GM12872 (cell line): ENCODE results near the gene GATAD2A.

Experiments used
- CTCF ChIP-seq: IDR thresholded peaks from 3 replicates; pipeline ENCODE4 v1.5.1; 2011; ENCODE audit warnings: low read depth, mild to moderate bottlenecking, low read length, moderate library complexity; ENCODE audit not compliant: insufficient read depth

GATAD2A gene

GRCh38 chr19:19410553-19411550, 5.4 kb downstream of the GATAD2A start:
- peak; percentile 43; the same call in 2 of the 3 replicates for TF ChIP-seq CTCF

GRCh38 chr19:19416280-19416679, 10.8 kb downstream of the GATAD2A start:
- no peak for TF ChIP-seq CTCF

DNA sequence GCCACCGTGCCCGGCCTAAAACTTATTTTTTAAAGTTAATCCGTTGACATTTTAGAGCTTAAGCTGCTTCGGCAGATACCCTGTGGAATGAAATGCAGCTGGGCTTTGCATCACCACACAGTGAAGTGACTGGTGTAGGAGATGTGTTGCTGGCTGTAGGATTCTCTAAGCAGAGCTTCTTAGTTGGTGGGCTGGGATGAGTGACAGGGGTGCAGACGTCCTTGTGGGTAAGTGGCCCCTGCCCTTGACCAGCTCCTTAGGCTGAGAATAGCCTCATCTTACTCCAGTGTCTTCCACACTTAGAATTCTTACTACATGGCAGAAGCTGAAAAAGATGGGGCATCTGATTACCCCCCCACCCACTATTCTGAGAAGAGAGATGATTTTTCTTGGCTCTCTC, 11.6 kb downstream of the GATAD2A start:
- no peak for TF ChIP-seq CTCF

DNA sequence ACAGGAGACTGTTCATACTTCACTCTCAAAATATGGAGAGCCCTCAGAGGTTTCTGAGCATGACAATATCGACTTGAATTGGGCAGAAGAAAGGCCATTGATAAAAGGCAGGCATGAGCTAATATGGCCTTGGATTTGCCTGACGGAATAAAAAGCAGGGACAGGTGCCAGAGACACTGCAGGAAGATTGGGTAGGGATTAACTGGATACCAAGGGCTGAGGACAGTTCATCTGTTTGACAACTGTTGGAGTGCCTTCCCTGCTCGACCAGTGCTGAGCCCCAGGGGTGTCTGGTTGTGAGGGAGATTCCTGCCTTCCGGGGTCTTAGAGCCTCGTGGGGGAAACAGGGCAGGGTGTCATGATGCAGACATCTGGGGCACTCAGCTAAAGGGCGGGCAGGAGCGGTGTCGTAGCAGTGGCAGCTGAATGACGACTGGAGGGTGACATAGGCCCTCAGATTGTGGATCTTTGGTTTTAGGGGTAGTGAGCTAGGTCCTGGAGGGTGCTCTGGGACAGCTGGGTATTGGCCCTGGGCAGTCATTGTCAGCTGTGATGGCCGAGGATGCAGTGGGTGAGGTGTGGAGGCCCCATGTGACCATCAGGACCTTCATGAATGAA, 12.3 kb downstream of the GATAD2A start:
- TF ChIP-seq CTCF: no peak

DNA sequence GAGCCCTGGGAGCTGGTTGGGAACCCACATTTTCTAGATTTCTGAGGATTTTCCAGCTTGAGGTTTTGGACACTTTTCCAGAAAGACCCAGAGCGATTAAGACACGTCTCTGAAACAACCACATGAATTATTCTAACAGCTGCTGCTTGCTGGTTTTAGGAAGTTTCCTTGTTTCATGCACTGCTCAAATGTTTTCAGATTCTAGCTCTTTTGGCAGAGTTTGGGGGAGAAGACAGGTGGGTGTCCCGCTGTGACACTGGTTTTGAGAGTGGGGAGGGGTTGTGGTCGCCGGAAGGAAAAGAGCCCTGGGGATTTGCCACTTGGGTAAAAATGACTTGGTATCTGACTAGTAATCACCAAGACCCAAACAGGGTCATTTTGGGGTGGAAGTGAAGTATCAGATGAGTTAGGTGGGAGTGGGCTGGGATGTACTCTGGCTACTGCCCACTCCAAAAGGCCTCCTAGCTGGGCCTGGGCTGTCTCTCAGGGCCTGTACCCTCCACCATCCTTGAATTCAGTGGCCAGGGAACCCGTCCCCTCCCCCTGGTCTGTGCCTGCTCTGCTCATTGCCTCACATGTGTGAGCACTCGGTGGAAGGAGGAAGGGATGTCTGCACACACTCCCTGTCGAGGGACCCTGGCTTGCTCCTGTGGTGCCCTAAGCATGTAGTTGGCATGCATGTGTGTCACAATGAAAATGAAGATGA, 13.2 kb downstream of the GATAD2A start:
- TF ChIP-seq CTCF: no peak

GRCh38 chr19:19420570-19421298, 15.3 kb downstream of the GATAD2A start:
- no peak for TF ChIP-seq CTCF
